ENCODE results near the gene TMPRSS13. TPM values are rescaled to one million over a fixed set of nuclear protein-coding genes. Genes with fewer than 3 reads are reported as not detected.

Gene TMPRSS13
- total and polyA plus RNA-seq, 8 donors = 0.19 to 3.8 (median 1.2) TPM; not detected in 3

DNA sequence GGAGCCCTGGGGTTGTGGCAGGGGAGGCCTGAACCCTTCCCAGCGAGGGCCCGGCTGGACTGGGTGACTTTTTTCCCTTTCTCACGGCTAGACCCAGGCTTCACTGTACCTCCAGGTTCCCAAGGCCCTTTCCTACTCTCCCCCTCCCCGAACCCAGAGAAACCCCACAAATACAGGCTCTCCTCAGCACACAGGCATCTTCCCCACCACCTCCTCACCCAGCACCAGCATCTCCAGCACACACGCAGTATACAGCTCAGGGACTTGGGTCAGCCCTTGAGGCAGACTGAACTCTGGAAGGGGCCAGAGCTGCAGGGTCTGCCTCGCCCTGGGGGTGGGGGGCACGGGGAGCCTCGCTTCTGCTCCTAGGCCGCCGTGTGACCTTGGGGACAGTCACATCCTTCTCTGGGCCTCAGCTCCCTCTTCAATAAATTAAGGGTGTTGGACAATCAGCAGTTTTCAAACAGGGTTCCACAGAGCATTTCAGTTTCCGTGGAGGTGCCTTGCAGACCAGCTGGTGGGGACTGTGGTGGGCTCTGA lies 4.5 kb downstream of the TMPRSS13 start:
- intact Hi-C loops (cut with DNase I; ENCODE audit: low total_unique reads) = no loop called here
- TF ChIP-seq EP300 (IDR thresholded peaks at IDR 0.05) (no peak), POLR2AphosphoS5 (IDR thresholded peaks at IDR 0.05) (no peak), POLR2A (IDR thresholded peaks at IDR 0.05) (no peak)
- TF ChIP-seq, protein P1, sequence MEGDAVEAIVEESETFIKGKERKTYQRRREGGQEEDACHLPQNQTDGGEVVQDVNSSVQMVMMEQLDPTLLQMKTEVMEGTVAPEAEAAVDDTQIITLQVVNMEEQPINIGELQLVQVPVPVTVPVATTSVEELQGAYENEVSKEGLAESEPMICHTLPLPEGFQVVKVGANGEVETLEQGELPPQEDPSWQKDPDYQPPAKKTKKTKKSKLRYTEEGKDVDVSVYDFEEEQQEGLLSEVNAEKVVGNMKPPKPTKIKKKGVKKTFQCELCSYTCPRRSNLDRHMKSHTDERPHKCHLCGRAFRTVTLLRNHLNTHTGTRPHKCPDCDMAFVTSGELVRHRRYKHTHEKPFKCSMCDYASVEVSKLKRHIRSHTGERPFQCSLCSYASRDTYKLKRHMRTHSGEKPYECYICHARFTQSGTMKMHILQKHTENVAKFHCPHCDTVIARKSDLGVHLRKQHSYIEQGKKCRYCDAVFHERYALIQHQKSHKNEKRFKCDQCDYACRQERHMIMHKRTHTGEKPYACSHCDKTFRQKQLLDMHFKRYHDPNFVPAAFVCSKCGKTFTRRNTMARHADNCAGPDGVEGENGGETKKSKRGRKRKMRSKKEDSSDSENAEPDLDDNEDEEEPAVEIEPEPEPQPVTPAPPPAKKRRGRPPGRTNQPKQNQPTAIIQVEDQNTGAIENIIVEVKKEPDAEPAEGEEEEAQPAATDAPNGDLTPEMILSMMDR (IDR thresholded peaks at IDR 0.05) = no peak
- no peak overlapping the region for H3K4me3 ChIP-seq
- 72 to 85% (median 84%) methylated on average over 10 to 11 of the region's 11 CpGs for WGBS, 5 donors
- H3K36me3 ChIP-seq = no peaks in the 10 kb centered on the region
- peaks cover 0 to 9% (median 4%) of the 10 kb centered on the region in 3 donors for H3K27me3 ChIP-seq
- peaks cover 0 to 11% (median 0%) of the 10 kb centered on the region in 4 donors for H3K4me1 ChIP-seq
- DNase-seq = no peak
- H3K9me3 ChIP-seq = no peaks in the 10 kb centered on the region
- no peak overlapping the region for H3K27ac ChIP-seq

DNA sequence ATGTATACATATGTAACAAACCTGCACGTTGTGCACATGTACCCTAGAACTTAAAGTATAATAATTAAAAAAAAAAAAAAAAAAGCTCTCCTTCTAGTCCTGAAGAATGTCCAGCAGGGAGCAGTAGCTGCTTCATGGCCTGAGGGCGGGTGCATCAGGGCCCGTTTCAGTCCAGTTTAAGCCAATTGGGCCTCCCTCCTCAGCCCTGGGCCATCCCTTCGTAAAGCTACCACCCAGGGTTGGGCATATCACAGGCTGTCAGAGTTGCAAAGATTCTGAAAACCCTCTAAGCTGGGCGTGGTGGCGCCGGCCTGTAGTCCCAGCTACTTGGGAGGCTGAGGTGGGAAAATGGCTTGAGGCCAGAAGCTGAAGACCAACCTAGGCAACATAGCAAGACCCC lies 5.4 kb downstream of the TMPRSS13 start:
- 81 to 96% (median 86%) methylated on average over 6 to 7 of the region's 7 CpGs for WGBS, 5 donors
- TF ChIP-seq POLR2AphosphoS5 (IDR thresholded peaks at IDR 0.05) (no peak), POLR2A (IDR thresholded peaks at IDR 0.05) (no peak), EP300 (IDR thresholded peaks at IDR 0.05) (no peak)
- TF ChIP-seq, protein P1 (IDR thresholded peaks at IDR 0.05) = no peak
- Histone ChIP-seq H3K4me1 (peaks cover 0 to 2% (median 0%) of the 10 kb centered on the region in 4 donors), H3K9me3 (no peaks in the 10 kb centered on the region), H3K4me3 (no peak overlapping the region), H3K36me3 (no peaks in the 10 kb centered on the region), H3K27me3 (peaks cover 0 to 8% (median 0%) of the 10 kb centered on the region in 3 donors), H3K27ac (no peak overlapping the region)
- intact Hi-C loops (cut with DNase I; ENCODE audit: low total_unique reads) = no loop called here
- DNase-seq = no peak

DNA sequence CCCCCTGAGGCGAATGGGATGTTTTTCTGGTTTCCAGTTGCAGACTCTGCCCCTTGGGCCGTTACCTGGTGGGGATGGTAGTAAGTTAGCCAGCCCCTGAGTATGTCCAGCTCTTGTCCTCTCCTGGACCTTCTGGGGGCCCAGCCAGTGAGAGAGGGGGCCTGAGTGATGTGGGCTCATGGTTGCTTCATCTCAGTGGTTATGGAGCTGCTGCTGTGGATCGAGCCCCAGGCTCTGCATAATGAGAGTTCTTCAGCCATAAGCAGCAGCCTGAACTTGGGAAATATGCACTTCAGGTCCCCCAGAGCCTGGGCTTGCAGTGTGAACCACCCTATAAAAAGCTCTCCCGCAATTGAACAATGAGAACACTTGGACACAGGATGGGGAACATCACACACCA lies 5.9 kb downstream of the TMPRSS13 start:
- 87 to 97% (median 92%) methylated on average over 4 of the region's 4 CpGs for WGBS, 5 donors
- intact Hi-C loops (cut with DNase I; ENCODE audit: low total_unique reads) = no loop called here
- Histone ChIP-seq H3K4me3 (no peak overlapping the region), H3K4me1 (no peaks in the 10 kb centered on the region), H3K9me3 (no peaks in the 10 kb centered on the region), H3K27ac (no peak overlapping the region), H3K27me3 (peaks cover 0 to 6% (median 0%) of the 10 kb centered on the region in 3 donors), H3K36me3 (no peaks in the 10 kb centered on the region)
- no peak for DNase-seq
- TF ChIP-seq POLR2AphosphoS5 (IDR thresholded peaks at IDR 0.05) = no peak
- TF ChIP-seq EP300 (IDR thresholded peaks at IDR 0.05) = no peak
- TF ChIP-seq POLR2A (IDR thresholded peaks at IDR 0.05) = no peak
- TF ChIP-seq, protein P1 (IDR thresholded peaks at IDR 0.05) = no peak

DNA sequence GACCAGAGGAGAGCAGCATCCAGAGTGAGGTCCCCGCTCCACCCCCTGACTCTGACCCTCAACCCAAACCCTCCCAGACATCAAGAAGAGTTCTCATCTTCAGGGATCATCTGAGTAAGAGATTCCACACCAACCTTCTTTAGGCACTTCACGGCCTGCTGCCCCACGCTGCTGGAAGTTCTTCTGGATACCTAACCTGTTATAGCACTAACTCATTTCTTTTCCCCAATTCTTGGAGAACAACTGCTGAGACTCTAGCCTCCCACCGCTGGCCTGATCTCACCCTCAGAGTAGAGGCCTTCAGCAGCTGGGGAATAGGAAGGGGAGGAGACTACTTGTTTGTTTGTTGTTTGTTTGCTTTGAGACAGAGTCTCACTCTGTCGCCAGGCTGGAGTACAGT lies 7.3 kb downstream of the TMPRSS13 start:
- no peak for DNase-seq
- Histone ChIP-seq H3K36me3 (no peaks in the 10 kb centered on the region), H3K4me3 (no peak overlapping the region), H3K4me1 (no peaks in the 10 kb centered on the region), H3K27me3 (peaks cover 0 to 6% (median 0%) of the 10 kb centered on the region in 3 donors), H3K27ac (no peak overlapping the region), H3K9me3 (no peaks in the 10 kb centered on the region)
- TF ChIP-seq, protein P1 (IDR thresholded peaks at IDR 0.05) = no peak
- no peak for TF ChIP-seq POLR2A (IDR thresholded peaks at IDR 0.05)
- no peak for TF ChIP-seq EP300 (IDR thresholded peaks at IDR 0.05)
- no peak for TF ChIP-seq POLR2AphosphoS5 (IDR thresholded peaks at IDR 0.05)
- 88 to 93% (median 91%) methylated on average over 5 of the region's 5 CpGs for WGBS, 5 donors
- intact Hi-C loops (cut with DNase I; ENCODE audit: low total_unique reads) = no loop called here
